TTC549 (cell line): ENCODE results near the gene LRRC42.

Source experiments
- FAIRE-seq: peaks from 2 replicates; lab custom pipeline; 2012; peaks lifted over from hg19 to GRCh38; lab: Jason Lieb, UNC

LRRC42 gene, protein sequence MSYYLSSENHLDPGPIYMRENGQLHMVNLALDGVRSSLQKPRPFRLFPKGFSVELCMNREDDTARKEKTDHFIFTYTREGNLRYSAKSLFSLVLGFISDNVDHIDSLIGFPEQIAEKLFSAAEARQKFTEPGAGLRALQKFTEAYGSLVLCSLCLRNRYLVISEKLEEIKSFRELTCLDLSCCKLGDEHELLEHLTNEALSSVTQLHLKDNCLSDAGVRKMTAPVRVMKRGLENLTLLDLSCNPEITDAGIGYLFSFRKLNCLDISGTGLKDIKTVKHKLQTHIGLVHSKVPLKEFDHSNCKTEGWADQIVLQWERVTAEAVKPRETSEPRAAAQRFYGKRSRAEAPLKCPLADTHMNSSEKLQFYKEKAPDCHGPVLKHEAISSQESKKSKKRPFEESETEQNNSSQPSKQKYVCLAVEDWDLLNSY

DNA sequence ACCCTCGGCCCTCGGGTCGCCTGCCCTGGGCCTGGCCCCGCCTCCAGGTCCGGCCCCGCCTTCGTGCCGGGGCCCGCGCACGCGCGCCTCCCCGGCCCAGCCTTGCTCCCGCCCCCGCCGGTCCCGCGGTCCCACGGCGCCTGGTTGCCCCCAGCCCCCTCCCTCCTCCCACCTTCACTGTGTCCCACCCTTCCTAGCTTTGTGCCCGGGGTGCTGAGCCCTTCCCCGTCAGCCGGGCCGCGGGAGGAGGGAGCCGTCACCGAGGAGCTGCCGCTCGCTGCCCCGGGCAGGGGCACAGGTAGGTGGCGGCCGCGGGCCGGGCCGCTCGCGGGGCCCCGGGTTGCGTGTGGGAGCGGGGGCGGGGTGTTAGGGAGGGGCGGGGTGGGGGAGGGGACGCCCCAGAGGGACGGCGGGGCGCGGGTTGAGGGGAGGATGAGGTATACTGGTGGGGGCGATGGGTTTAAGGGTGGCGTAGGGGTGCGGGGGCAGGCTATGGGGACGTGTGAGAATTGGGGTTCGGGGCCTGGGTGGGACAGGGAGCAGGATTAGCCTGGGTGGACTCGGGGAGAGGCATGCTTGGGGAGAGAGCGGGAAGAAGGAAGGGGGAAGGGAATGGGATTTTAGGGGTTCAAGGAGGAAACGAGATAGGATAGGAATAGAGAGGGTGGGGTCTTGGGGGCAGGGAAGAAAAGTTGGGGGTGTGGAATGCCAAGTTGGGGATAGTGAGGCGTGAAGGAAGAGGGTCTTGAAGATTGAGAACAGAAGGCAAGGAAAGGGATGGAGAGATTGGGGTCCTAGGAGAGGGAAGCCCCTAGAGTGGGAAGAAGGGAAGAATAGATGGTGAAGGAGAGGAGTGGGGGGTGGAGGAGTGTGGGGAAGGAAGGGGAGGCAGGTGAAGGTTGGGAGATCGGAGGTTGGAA, at the start of gene LRRC42:
TSS of gene LRRC42 (plus strand) at position 99 of the 920 bp plus-strand sequence. CDS start 5,650 bp downstream, outside the sequence.
- no peak for FAIRE-seq

DNA sequence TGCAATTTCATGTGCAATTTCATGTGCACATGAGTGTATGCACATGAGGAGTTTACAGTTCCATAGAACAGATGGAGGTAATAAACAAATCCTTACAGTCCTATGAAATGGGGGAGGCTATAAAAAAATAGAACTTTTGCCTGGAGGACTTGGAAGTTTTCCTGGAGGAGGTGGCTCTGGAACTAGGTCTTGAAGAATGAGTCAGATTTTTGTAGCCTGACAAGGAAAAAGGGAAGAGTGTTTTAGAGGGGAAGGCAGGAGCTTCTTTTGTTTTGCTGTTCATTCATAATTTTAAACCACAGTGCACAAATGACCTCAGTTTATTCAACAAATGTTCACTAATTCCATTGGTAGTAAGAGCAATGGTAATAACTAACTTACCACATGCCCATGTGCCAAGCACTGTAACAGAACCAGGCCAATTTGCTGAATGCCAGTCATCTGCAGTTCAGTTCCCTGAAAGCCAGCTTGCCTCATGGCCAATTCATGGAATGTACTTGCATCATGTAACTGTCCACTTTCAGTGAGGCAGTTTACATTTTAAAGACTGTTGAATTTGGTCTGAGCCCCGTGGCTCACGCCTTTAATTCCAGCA, 49.4 kb upstream of the LRRC42 start:
- no peak for FAIRE-seq

DNA sequence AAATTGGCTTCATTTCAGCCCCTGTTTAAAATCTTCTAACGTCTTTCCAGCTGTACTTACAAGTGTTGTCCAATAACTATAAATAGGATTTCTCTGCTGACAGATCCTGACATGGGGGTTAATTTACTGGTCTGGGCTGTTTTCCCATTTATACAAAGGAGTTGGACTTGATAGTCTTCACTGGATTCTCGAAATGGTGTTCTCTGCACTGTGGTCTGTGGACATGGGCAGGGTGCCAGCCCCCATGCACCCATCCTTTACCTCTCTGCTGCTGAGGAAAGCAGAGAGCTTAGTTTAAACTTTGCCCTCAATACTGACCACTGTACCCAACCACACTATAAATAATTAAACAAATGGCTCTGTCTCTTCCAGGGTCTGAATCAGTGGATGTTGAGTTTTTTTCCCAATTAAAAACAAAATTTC, 46.9 kb upstream of the LRRC42 start:
- FAIRE-seq = no peak

DNA sequence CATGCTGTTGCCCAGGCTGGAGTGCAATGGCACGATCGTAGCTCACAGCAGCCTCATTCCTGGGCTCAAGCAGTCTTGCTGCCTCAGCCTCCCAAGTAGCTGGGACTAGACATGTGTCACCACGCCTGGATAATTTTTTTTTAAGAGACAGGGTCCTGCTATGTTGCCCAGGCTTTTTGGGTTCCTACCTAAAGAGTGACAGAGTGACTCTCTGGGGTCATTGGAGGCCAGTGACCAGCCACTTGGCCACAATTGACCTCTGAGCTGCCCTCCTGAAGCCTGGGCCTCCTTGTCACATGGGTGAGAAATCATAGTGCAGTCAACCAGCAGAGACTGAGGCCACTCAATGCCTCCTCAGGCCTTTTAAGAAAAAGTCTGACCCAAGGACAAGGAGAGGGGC, 46.4 kb upstream of the LRRC42 start:
- no peak for FAIRE-seq

DNA sequence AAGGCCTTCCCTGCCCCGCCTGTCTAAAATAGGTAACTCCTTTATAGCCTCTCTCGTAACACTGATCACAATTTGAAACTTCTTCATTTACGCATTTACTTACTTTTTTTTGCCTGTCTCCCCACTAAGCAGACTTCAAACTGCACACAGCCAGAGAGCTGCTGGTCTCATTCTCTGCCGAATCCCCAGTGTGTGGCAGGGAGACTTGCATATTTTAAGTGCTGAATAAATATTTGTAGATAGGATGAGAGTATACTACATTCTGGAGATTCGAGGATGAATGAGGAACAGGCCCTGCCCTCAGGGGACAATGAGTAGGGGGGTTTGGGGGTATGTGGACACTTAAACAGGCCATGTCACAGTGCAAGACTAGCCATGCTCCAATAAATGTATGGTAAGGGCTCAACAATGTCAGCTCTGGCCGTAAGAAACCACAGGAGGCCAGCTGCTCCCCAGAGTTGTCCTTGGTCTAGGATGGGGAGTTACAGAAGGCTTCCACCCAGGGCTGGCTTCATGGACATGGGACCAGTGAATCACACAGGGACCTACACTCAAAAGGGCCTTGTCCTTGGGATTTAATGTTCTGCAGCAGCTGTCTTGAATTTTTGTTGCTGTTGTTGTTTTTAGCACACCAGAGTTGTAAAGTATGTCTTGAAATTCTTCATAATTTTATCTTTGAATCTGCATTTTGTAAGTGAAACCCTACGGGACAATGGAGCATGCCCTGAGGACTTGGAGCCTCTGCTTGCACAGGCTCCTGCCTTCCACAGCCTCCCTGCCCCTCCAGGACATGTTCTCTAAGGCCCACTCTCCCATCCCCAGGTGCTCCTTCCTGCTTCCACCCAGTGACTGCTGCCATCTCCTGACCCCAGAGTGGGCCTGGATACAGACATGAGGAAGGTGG, 43.7 kb upstream of the LRRC42 start:
- no peak for FAIRE-seq

DNA sequence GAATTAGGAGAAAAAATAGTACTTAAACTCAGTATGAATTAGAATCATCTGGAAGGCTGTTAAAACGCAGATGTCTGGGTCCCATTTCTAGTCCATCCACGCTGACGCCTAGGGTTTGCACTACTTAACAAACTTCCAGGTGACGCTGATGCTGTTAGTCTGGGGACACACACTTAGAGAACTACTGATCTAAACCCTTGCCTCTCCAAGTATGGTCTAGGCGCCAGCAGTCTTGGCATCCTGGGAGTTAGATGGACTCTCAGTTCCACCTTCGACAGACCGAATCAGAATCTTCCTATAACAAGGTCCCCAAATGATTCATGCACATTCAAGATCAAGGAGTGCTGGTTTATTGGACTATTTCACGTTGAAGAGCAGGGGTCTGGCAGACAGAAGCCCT, 40.6 kb upstream of the LRRC42 start:
- FAIRE-seq = no peak

DNA sequence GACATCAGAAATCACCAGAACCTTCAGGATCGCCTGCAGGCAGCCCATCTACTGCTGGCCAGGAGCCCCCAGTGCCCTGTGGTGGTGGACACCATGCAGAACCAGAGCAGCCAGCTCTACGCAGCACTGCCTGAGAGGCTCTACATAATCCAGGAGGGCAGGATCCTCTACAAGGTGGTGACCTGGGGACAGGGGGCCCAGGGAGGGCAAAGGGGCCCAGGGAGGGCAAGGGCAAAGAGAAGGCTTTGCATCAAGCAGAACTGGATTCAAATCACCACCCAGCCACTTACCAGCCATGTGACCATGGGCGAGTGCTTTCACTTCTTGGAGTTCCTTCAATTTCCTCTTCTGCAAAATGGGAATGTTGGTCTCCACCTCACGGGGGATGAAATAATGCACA, 40.0 kb upstream of the LRRC42 start:
- no peak for FAIRE-seq

DNA sequence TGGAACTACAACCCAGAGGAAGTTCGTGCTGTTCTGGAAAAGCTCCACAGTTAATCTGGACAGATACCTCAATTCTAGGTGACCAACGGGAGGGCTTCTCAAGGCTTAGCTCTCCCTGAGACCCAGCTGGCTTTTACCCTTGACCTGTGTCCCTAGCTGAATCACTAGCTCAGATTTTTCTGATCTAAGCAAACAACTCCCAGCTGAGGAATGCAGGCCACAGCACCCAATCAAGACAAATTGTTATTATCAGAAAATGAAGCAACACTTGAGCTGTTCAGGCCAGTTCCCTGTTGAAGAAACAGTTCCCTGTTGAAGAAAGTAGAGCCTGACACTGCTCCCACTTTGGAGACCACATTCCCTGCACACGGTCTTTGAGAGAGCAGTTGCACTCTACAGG, 36.2 kb upstream of the LRRC42 start:
- FAIRE-seq = no peak

DNA sequence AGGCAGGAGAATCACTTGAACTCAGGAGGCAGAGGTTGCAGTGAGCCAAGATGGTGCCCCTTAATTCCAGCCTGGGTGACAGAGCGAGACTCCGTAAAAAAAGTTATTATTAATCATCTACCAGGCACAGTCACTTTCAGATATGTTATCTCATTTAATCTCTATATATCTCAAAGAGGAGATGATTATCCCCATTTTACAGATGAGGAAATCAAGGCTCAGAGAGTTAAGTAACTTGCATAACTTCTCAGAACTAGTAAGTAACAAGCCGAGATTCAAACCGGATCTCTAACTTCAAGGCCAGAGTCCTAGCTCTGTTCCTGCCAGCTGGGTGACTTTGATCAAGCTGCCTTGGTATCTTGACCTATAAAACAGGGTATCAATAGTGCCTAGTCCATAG, 34.7 kb upstream of the LRRC42 start:
- no peak for FAIRE-seq

DNA sequence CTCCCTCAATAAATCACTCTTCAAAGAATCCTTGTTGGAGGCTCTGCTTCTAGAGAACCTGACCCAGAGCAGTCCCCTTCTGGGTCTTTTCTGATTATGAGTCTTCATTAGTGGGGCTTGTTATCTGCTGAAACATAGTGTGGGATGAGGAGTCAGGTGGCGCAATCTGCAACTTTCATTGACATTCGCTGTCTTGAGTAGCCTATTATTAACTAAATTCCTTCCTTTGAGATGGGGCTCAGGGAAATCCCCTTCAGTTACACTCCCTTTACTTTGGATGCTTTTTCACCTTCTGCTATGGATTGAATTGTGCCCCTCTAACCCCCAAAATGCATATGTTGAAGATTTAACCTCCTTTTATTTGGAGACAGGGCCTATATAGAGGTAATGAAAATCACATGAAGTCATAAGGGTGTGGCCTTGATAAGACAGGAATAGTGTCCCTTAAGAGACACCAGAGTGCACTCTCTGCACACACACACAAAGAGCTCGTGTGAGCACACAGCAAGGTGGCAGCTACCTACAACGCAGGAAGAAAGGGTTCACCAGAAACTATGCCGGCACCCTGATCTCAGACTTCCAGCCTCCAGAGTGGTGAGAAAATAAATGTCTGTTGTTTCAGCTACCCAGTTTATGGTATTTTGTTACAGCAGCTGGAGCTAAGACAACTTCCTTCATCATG, 32.7 kb upstream of the LRRC42 start:
- FAIRE-seq = no peak

DNA sequence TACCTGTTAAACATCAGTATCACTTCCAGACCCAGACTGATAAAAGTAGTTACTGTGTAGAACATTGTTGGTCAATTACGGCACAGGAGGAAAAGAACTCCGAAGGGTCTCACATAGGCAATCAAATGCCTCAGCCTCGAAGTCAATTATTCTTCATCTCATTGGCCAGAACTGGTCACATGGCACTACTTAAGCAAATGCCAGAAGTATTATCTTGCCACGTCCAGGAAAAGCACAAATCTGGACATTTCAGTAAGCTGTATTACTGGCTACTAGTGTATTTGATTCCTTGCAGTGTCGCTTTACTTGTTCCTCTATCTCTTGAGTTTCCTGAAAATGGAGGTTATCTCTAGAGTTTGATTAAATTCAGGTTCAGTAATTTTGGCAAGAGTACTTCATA, 27.8 kb upstream of the LRRC42 start:
- FAIRE-seq = no peak

DNA sequence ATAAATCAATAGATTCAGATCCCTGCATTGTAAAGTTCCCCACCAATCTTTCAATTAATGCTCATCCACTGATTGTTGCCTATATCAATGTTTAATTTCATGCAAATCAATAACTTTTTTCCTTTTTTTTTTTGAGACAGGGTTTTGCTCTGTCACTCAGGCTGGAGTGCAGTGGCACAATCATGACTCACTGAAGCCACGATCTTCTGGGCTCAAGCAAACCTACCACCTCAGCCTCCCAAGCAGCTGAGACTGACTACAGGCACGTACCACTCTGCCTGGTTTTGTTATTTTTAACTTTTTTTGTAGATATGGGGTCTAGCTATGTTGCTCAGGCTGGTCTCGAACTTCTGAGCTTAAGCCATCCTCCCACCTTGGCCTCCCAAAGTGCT, 26.5 kb upstream of the LRRC42 start:
- no peak for FAIRE-seq

DNA sequence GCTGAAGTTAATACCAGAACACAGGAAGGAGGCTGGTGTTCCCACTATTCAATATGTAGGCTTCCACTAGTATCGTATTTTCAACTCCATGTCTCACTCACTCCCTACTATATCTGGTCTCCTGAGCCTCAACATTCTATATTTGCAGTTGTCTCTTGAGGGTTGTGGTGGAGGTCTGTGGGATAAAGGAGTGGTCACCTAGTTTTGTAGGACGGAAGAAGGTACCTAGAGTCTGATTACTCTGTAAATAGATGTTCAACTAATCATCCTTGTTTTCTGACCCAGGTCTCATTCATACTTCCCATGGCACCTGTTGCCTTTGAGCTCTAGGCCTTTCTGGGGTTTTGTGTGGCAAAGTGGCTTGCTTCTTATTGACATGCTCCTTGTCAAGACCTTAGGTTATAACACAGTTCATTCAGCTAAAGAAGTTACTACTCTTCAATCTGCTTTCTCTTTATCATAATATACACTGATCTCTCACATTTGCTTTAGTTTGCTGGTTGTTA, 18.7 kb upstream of the LRRC42 start:
- FAIRE-seq = no peak

DNA sequence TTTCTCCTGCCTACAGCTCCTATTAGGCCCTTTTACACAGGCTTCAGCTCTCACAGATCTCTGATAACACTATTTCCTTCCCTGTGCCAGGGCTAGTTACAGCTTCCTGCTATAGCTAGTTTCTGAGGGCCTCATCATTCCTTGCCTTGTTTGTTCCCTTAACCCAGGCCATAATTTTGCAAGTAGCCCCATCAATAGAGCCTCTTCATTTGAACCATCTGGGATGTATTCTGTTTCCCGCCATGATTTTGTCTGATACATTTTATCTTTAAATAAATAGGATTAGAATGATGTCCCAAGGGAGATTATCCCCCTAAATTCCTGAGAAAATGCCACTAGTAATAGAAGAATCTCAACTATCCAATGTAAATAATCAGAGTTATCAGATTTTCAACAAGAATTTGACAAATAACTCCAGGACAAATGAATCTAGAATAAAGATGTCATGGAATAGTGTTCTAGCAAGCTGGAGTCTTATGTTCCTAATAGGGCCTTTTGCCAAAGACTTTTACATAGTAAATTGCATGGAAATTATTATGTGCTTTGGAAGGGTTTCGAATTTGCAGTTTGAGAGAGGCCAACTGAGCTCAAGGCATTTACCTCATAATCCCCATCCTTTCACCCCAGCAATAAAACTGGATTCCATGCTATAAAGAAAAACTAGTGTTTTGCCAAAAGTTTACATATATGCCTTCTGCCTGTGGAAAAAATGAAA, 16.7 kb upstream of the LRRC42 start:
- no peak for FAIRE-seq

DNA sequence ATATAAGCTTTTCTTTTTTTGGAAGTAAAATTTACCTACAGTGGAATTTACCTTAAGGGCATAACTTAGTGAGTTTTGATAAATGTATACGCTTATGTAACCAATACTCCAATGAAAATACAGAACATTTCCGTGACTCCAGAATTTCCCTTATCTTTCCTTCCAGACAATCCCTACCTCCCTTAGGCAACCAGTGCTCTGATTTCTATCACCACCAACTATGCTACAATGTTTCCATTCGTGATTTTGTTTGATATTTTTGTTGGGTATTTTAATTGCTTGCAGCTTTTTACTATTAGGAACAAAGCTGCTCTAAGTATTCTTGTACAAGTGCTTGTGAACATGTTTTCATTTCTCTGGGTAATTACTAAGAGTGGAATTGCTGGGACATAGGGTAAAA, 15.2 kb upstream of the LRRC42 start:
- FAIRE-seq = no peak

DNA sequence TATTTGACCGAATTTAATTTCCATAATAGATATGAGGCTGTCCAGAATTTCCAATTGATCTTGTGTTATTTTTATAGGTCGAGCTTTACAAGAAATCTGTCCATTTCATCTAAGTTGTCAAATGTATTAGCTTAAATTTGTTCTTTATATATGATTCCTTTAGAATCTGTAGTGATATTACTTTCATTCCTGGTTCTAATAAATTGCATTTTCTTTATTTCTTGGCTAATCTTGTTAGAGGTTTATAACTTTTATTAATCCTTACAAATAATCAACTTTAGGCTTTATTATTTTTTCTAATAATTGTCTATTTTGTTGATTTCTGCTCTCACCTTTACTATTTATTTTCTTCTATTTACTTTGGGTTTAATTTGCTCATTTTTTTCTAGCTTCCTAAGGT, 14.6 kb upstream of the LRRC42 start:
- FAIRE-seq = no peak

DNA sequence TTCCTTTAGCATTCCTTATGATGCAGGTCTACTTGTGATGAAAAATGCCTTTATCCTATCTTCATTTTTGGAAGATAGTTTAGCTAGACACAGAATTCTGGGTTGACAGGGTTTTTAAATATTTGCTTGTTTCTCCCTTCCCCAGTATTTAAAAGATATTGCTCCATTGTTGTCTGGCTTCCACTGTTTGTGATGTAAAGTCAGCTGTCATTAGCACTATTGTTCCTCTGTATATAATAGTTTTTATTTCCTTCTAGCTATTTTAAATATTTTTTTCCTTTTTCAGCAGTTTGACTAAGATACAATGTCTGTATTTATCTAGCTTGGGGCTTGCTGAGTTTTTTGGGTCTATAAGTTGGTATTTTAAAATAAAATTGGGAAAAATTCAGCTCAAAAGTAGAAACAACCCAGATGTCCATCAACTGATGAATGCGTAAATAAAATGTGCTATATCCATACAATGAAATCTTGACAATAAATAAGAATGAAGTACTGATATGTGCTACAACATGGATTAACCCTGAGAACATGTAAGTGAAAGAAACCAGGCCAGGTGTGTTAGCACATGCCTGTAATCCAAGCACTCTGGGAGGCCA, 11.9 kb upstream of the LRRC42 start:
- FAIRE-seq = no peak

DNA sequence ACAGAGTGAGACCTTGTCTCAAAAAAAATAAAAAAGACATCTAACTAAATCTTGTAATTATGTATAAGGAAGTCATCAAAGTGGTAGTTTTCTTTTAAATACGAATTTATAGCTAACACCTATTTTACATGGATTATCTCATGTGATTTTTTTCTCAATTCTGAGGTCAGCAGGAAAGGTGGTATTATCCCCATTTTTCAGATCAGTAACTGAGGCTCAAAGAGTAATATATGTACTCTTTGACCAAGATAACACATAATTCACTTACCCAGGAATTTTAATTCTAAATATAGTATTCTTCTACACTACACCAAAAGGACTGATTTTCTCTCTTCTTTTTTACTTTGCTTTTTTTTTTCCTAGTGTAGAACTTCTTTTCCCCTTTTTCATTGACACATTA, 9.7 kb upstream of the LRRC42 start:
- FAIRE-seq = no peak

DNA sequence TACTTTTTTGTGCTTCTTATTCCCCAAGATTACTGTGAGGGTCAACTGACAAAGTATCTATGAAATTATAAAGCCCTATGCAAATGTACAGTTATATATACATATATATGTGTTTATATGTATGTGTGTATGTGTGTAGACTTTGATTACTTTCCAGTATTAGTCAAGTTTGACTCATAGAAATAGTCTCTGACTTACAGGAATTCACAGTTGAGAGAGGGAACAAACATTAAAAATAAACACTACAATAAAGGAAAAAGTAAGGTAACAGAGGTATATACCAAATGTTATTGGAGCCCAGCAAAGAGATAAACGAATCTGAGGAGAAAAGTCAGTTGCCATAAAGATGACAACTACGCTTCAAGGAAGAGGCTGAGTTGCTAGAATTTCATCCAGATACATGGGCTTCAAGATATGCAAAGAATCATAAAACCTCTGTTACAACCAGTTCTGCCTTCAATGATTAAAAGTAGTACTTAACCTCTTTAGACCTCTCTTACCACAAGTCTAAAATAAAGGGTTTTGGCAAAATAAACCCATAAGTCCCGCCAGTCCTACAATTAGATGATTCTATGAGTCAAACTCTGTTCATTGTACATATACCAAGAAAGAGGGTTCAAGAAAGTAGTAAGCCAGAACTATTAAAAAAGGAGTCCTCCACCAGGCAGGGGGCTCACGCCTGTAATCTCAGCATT, 7.9 kb upstream of the LRRC42 start:
- no peak for FAIRE-seq
